Measurements from ENCODE around the gene NSG1. TPM values are rescaled to one million over a fixed set of nuclear protein-coding genes. Genes with fewer than 3 reads are reported as not detected.
"Not testable (repeated sequence)": the region's sequence is repeated elsewhere in the genome, so short reads cannot be mapped to it uniquely, and the experiment has no call there.

Gene NSG1, protein sequence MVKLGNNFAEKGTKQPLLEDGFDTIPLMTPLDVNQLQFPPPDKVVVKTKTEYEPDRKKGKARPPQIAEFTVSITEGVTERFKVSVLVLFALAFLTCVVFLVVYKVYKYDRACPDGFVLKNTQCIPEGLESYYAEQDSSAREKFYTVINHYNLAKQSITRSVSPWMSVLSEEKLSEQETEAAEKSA
- 0.27 TPM in 1 of 2 replicates, not detected in the other for total RNA-seq
- 0.16 TPM for polyA plus RNA-seq (2012)

GRCh38 chr4:4386736-4387392 is at the start of gene NSG1:
TSS of gene NSG1 (plus strand) at chr4:4387102. CDS start at chr4:4387630, 528 bp downstream.
- no peak for DNase-seq (ENCODE audit: low read depth)

DNA sequence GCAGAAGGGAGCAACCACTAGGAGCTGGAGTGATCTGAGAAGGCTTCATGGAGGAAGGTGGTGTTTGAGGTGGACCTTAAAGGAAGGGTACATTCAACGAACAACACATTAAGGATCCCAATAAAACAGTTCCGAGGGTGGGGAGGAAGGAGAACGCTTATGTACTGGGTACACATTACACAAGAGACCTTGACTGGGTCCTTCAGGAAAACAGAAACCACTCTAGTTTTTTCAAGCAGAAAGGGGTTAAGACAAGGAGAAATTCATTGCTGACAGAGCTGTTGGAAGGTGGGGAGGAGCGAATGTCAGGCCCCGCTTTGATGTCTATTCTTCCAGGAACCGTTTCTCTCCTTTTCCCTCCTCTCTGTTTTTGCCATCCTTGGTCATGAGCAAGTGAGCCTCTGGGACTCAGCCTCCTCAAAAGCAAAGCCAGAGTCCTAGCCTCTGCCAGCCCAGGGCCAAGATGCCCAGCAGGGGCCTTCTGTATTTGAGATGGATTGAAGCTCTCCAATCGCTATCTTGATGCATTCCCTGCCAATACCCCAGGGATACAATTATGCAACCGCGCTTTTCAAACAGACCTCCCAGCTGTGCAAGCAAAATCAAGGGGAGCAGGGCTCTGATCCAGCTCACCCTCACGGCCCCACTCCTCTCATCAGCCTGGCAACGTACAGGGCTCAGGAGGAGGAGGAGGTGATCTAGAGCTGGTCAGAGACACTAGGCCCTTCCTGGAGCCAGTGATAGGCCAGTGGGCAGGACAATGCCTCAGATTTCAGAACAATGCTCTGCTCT is 48.5 kb upstream of the NSG1 start:
- no peak for DNase-seq (ENCODE audit: low read depth)

GRCh38 chr4:4339504-4340085 is 47.3 kb upstream of the NSG1 start:
- no peak for DNase-seq (ENCODE audit: low read depth)

- no peak for DNase-seq (ENCODE audit: low read depth)
Observed at GRCh38 chr4:4341861-4342650, 44.8 kb upstream of the NSG1 start.

- no peak for DNase-seq (ENCODE audit: low read depth)
Observed at GRCh38 chr4:4343038-4343437, 43.9 kb upstream of the NSG1 start.

- no peak for DNase-seq (ENCODE audit: low read depth)
Observed at GRCh38 chr4:4344915-4345527, 41.9 kb upstream of the NSG1 start.

- DNase-seq (ENCODE audit: low read depth) = no peak
Observed at GRCh38 chr4:4347585-4347984, 39.3 kb upstream of the NSG1 start.

DNA sequence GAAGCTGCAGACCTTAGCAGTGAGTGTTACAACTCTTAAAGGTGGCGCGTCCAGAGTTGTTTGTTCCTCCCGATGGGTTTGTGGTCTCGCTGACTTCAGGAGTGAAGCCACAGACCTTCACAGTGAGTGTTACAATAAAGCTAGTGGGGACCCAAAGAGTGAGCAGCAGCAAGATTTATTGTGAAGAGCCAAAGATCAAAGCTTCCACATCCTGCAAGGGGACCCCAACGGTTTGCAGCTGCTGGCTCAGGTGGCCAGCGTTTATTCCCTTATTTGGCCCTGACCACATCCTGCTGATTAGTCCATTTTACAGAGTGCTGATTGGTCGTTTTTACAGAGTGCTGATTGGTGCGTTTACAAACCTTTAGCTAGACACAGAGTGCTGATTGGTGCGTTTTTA is 38.3 kb upstream of the NSG1 start:
- not testable (repeated sequence) for DNase-seq (ENCODE audit: low read depth)

- no peak for DNase-seq (ENCODE audit: low read depth)
Observed at GRCh38 chr4:4349867-4350266, 37.0 kb upstream of the NSG1 start.

DNA sequence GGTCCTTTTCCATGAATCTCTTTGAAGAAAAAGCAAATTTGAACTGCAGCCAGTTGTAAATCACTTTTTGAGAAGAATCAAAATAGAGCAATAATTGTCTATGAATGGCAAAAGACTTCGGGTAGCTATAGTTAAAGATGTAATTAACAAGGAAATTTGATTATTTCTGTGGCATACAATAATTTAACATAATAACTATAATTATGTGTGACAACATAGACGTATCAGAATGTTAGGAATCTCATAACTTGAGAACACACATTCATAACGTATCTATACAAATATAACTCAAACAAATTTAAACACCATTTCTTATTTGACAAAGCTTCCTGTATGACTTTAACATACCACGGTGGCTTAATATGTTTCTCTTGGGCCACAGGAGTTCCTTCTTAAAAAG is 36.0 kb upstream of the NSG1 start:
- DNase-seq (ENCODE audit: low read depth) = no peak

DNA sequence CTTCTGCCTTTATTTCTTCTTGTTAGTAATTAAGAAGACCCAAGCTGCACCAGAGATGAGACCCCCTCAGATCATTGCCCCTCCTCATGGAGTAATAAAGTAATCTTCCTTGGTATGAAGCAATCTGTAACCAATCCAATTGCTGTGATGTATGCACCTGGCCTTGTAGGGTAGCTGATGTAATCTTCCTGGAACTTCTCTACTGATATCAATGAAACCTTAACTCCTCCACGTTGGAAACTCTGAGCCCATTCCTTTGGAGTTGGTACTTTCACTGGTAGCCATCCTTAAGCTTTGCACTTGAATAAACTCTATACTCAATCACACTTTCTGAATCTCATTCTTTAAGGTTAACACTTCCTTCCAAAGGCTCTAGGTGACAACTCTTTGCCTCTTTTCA is 31.6 kb upstream of the NSG1 start:
- DNase-seq (ENCODE audit: low read depth) = no peak

DNA sequence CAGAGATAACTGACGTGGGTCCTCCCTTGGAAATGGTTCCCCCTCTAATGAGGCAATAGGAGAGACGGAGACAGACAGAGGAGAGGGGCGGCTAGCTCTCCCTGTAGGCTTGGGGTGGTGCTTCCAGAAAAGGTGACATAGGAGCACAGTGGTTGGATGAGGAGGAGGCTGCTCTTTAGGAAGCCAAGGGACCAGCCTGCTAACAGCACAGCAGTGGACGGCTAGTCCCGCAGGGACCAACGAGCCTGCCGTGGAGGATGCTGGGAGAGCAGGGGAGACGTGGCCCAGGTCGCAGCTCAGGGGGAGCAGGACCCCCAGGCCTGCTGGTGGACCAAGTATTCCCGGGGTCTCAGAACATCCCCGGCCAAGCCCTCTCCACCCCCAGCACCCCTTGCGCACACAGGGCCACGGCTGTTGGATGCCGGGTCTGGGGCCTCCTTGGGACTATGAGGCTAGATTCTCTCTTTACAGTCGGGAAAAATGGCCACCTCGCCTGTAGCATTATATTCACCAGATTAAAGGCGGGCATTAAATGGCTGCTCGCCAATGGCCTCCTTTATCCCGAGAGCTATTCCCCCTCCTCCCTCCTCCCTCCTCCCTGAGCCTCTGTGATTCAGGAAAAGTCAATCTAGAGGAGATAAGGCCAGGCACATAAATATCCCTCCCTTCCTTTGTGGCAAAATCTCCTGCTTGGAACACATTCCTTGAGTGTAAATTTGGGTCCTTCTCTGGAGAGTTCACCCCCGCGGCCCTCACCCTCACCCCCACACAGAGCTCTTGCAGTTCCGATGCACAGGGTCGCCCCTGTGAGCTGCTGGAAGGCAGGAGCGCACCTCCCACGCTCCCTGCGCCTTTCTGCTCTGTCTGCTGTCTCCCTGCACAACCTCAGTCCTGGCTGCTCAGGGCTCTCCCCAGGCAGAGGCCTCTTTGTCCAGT is 30.5 kb upstream of the NSG1 start:
- DNase-seq (ENCODE audit: low read depth) = no peak

- no peak for DNase-seq (ENCODE audit: low read depth)
Observed at GRCh38 chr4:4358093-4358854, 28.6 kb upstream of the NSG1 start.

GRCh38 chr4:4361883-4362282 is 25.0 kb upstream of the NSG1 start:
- DNase-seq (ENCODE audit: low read depth) = no peak

DNA sequence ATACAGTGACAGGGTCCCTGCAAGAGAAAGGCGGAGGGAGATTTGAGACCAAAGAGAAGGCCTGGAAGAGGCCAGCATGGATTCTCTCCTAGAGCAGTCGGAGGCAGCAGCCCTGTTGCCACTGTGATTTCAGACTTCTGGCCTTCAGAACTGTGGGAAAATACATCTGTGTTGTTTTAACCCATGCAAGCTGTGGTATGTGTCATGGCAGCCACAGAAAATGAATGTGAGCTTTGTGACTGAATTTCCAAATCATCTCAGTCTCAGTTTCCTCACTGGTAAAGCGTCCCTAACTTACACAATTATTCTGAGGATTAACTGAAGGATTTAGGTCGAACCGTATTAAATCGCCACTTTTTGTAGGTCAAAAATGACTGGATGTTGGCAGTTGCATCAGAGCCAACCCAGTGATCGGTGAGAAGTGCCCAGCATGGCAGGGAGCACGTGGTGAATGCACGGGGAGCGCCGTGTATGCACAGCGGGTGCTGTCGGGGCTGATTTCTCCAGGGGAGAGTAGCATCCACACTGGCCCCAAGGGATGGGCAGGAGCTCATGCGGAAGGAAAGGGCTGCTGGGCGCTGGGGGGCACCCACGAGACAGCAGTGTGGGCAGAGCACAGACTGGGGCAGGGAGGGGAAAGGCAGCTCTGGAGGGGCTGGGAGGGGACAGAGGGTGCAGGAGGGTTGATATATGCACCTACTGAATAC is 23.8 kb upstream of the NSG1 start:
- peak; percentile 11 for DNase-seq (ENCODE audit: low read depth)

GRCh38 chr4:4364061-4364460 is 22.8 kb upstream of the NSG1 start:
- no peak for DNase-seq (ENCODE audit: low read depth)

GRCh38 chr4:4364486-4365208 is 22.3 kb upstream of the NSG1 start:
- DNase-seq (ENCODE audit: low read depth) = no peak

Measured in myocyte (in vitro differentiated cells).